ENCODE results near the gene ANKMY1.

The ANKMY1 gene

DNA sequence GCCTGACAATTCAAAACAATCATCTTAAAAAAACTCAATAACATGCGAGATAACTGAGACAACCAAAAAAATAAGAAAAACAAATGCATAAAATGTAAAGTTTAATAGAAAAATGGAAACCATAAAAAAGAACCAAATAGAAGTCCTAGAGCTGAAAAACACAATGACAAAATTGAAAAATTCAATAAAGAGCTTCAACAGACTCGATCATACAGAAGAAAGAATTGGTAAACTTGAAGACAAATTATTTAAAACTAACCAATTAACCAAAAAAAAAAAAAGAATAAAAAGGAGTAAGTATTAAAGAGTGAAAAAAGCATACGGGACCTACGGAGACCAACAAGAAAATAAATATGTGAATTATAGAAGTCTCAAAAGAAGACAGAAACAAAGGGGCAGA is 84.6 kb downstream of the ANKMY1 start:
- H3K4me3 ChIP-seq (ENCODE audit: low read depth, low read length), result no peak overlapping the region

DNA sequence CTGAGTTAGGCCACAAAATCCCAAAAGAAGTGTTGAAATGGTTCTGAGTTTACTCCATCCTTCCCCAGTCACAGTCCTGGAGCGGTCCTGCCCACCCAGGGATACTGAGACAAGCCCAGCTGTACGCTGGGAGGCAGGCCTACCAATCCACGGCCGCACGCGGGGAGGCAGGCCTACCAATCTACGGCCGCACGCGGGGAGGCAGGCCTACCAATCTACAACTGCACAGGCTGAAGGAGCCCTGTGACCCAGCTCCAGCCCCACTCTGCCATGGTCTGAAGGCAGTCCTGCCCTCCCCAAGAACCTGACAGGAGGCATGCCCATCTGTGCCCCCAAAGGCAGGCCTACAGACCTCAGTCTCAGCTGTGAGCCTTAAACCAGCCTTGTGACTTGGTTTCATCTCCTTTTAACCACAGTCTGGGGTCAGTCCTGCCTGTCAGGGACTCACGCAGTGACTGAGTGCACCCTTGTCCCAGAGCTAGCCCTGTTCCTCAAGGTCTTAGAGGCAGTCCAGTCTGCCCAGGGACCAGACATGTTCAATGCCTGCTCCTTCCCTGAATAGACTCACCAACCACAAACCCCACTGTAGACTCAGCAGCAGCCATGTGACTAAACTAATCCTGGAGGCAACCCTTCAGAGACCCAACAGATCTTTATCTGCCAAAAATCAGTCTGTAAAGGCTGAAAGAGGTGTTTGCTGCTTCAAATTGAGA is 85.6 kb downstream of the ANKMY1 start:
- TF ChIP-seq CTCF (IDR thresholded peaks at IDR 0.05; ENCODE audit: low read depth, low read length, missing control alignments), result no peak
- no peak overlapping the region for H3K4me3 ChIP-seq (ENCODE audit: low read depth, low read length)
- DNase-seq (ENCODE audit: low read depth), result no peak

More for the DNA sequence above, 84.6 kb downstream of the ANKMY1 start:
- TF ChIP-seq CTCF (IDR thresholded peaks at IDR 0.05; ENCODE audit: low read depth, low read length, missing control alignments), result no peak
- DNase-seq (ENCODE audit: low read depth), result no peak

DNA sequence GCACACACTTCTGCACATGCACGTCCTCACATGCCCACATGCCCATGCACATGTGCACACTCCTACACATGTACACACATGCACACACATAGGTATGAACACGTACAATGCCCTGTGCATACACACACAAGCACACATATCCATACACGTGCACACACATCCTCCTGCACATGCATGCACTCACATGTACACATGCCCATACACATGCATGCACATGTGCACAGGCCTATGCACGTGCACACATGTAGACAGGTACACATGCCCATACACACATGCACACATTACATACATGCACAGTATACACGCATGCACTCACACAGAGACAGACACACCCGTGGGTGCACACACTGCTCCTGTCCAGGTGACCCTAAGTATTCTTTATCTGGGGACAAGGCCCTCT is 88.0 kb downstream of the ANKMY1 start:
- DNase-seq (ENCODE audit: low read depth), result no peak

DNA sequence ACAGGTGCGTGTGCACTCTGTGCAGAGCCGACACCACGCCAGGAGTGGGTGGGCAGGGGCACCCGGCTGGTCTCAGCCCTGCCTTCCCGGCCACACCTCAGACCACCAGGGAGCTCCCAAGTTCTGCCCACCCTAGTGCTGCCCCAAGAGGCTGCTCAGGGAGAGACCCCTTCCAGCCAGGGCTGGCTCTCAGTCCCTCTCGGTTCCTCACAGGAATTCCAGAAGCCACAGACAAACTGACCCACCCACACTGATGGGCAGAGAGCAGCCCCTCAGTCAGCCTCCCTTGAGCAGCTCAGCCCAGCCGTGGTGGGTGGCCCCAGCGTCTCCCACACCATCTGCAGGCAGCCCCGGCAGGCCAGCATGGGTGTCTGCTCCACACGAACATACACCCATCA is 88.5 kb downstream of the ANKMY1 start:
- TF ChIP-seq CTCF (IDR thresholded peaks at IDR 0.05; ENCODE audit: low read depth, low read length, missing control alignments), result no peak
- no peak for DNase-seq (ENCODE audit: low read depth)
- no peak overlapping the region for H3K4me3 ChIP-seq (ENCODE audit: low read depth, low read length)

More for the DNA sequence above, 88.0 kb downstream of the ANKMY1 start:
- no peak for TF ChIP-seq CTCF (IDR thresholded peaks at IDR 0.05; ENCODE audit: low read depth, low read length, missing control alignments)
- no peak overlapping the region for H3K4me3 ChIP-seq (ENCODE audit: low read depth, low read length)

GRCh38 chr2:240468303-240469238 is 89.2 kb downstream of the ANKMY1 start:
- no peak overlapping the region for H3K4me3 ChIP-seq (ENCODE audit: low read depth, low read length)
- TF ChIP-seq CTCF (IDR thresholded peaks at IDR 0.05; ENCODE audit: low read depth, low read length, missing control alignments), result no peak
- no peak for DNase-seq (ENCODE audit: low read depth)

GRCh38 chr2:240467659-240468302 is 90.0 kb downstream of the ANKMY1 start:
- H3K4me3 ChIP-seq (ENCODE audit: low read depth, low read length), result no peak overlapping the region
- no peak for DNase-seq (ENCODE audit: low read depth)
- no peak for TF ChIP-seq CTCF (IDR thresholded peaks at IDR 0.05; ENCODE audit: low read depth, low read length, missing control alignments)

All from GM12864 (cell line).